ENCODE results near the gene LMF2.
"Not testable (repeated sequence)": the region's sequence is repeated elsewhere in the genome, so short reads cannot be mapped to it uniquely, and the experiment has no call there.

LMF2 gene

GRCh38 chr22:50523806-50524675 is 16.5 kb upstream of the LMF2 start:
- DNase-seq (ENCODE audit: low read depth) = no peak

- DNase-seq (ENCODE audit: low read depth) = no peak
Observed at GRCh38 chr22:50523458-50523805, 15.9 kb upstream of the LMF2 start.

- DNase-seq (ENCODE audit: low read depth) = no peak
Observed at GRCh38 chr22:50522806-50523438, 15.4 kb upstream of the LMF2 start.

GRCh38 chr22:50522208-50522805 is 14.8 kb upstream of the LMF2 start:
- DNase-seq (ENCODE audit: low read depth) = no peak

- DNase-seq (ENCODE audit: low read depth) = no peak
Observed at GRCh38 chr22:50521710-50522109, 14.2 kb upstream of the LMF2 start.

- DNase-seq (ENCODE audit: low read depth) = no peak
Observed at GRCh38 chr22:50520826-50521453, 13.4 kb upstream of the LMF2 start.

GRCh38 chr22:50520184-50520583 is 12.7 kb upstream of the LMF2 start:
- DNase-seq (ENCODE audit: low read depth) = not testable (repeated sequence)

- no peak for DNase-seq (ENCODE audit: low read depth)
Observed at GRCh38 chr22:50519151-50519550, 11.6 kb upstream of the LMF2 start.

GRCh38 chr22:50518606-50519005 is 11.1 kb upstream of the LMF2 start:
- no peak for DNase-seq (ENCODE audit: low read depth)

- no peak for DNase-seq (ENCODE audit: low read depth)
Observed at GRCh38 chr22:50517495-50518260, 10.2 kb upstream of the LMF2 start.

GRCh38 chr22:50516891-50517290 is 9.4 kb upstream of the LMF2 start:
- no peak for DNase-seq (ENCODE audit: low read depth)

GRCh38 chr22:50516068-50516467 is 8.6 kb upstream of the LMF2 start:
- no peak for DNase-seq (ENCODE audit: low read depth)

GRCh38 chr22:50513175-50513574 is 5.7 kb upstream of the LMF2 start:
- DNase-seq (ENCODE audit: low read depth) = no peak

- no peak for DNase-seq (ENCODE audit: low read depth)
Observed at GRCh38 chr22:50508897-50509296, 1.4 kb upstream of the LMF2 start.

- DNase-seq (ENCODE audit: low read depth) = peak; percentile 91
Observed at GRCh38 chr22:50507991-50508884, 736 bp upstream of the LMF2 start, which contains the start of gene NCAPH2. Gene NCAPH2, plus strand, starts transcription at chr22:50508224. Its CDS starts 114 bp downstream, at chr22:50508338.

- DNase-seq (ENCODE audit: low read depth) = no peak
Observed at GRCh38 chr22:50506611-50507420, 686 bp downstream of the LMF2 start.

- DNase-seq (ENCODE audit: low read depth) = no peak
Observed at GRCh38 chr22:50505776-50506610, 1.5 kb downstream of the LMF2 start.

- DNase-seq (ENCODE audit: low read depth) = no peak
Observed at GRCh38 chr22:50505276-50505775, 2.2 kb downstream of the LMF2 start.
